Kasumi-1 (cell line): ENCODE measurements around the gene CHSY3.
A peak's percentile ranks its signal among the peaks of the same experiment; 100 is the strongest.
"Not testable (repeated sequence)": the region's sequence is repeated elsewhere in the genome, so short reads cannot be mapped to it uniquely, and the experiment has no call there.

Experiments
- DNase-seq, 2 experiments: peaks; one replicate each; lab custom pipeline; 2025; lab: John Stamatoyannopoulos, UW

The CHSY3 gene

GRCh38 chr5:130164966-130165365 is 260.7 kb downstream of the CHSY3 start:
- DNase-seq: no peak

- DNase-seq: no peak
Observed at GRCh38 chr5:130166839-130167490, 262.7 kb downstream of the CHSY3 start.

DNA sequence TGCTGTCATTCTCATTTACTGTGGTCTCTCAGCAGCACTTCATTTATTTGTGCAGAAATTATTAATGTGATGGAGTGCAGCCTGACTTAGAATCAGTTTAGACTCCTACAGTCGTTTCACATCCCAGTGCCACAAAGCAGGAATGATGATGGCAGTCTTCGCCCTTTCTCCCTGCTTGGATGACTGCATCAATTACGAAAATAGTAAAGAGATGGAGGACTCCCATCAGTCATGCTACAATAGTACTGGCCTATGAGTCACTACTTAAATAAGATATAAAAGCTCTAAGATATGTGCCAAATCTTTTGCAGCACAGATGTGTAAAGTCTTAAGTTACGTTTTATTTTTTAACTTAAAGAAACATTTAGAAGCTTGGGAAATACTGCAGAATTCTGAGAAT is 263.9 kb downstream of the CHSY3 start:
- no peak for DNase-seq

DNA sequence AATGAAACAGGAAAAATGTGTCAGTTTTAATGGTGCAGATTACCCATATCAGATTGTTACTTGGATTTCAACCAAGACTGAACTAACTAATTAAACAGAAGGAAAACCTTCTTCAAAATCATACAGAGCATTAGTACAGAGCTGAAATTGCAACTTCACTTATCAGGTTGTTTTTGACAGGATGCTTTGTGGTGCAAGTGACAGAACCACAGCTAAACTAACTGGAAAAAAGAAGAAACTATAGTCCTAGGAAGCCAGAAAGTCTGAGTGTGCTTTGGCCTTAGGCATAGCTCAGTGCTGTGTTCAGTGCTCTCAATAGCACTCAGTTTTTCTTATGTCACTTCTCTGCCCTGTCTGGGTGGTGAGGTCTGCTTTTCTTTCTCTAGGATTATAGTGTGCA is 267.4 kb downstream of the CHSY3 start:
- DNase-seq: peak; percentile 3 to 16

DNA sequence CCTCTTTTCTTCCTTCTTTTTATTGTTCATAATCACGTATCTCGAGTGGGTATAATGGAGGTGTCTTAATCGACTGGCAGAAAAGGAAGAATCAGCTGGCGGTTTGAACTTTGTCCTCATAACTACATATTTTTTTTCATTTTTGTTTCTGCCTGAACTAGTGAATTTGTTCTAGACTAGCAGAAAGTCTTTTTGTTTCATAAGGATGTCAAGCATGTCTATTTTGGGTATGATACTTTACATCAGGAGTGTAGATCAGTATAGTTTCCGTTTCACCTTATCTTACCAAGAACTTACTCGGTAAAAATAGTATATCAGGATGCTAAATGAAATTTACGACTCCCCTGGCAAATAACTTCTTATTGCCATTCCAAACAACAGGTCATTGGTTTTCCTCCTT is 278.9 kb downstream of the CHSY3 start:
- no peak for DNase-seq

DNA sequence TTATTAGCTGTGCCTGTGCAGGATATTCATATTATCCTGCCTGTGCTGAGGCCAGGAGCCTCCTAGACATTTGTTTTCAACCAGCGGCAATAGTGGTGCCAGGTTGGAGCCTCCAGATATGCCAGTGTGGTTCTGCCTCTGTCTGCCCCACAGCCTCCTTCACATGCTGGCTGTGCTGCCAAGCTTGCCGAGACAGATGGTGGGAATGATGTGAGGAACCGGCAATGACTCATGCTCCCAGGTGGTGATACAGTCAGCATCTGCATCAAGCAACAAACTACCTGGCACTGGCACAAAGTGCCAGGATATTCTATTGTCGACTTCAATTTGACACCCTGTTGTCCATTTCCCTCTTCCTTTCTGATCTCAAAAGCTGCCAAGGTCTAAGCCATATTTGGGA is 285.7 kb downstream of the CHSY3 start:
- DNase-seq: no peak

DNA sequence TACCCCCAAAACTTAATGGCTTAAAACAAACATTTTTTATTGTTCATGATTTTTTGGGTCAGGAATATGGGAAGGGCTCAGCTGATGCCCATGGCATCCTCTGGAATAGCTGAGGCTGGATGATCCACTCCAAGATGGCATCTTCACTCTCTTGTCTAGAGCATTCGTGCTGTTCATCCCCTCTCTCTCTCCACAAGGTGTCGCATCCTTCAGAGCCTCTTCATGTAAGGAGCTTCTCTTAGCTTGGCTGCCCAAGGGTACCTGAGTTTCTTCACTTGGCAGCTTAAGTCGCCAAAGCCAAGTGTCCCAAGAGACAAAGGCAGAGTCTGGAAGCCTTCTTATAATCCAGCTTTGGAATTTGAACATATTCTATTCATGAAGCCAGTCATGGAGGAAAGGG is 294.7 kb downstream of the CHSY3 start:
- DNase-seq: no peak

DNA sequence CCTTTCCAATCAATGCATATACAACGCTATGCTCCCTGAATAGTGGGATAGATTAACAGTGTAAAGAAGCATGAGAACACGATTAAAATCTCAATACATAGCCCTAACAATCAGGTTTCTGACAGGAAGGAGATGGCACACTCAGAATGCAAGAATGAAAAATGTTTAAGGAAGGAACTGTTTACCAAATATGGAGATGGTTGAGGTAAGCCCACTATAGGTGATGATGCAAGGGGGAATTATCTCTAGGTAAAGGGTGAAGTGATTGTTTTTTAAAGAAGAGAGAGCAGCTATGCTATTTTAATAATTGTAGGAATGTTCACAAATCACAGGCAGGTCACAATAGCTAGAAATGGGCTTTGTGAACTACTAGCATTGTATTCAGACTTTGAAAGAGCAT is 302.4 kb downstream of the CHSY3 start:
- no peak for DNase-seq

- DNase-seq: no peak
Observed at GRCh38 chr5:130213607-130214006, 309.3 kb downstream of the CHSY3 start.

- DNase-seq: no peak
Observed at GRCh38 chr5:130216286-130216685, 312.0 kb downstream of the CHSY3 start.

- no peak for DNase-seq
Observed at GRCh38 chr5:130222573-130222972, 318.3 kb downstream of the CHSY3 start.

DNA sequence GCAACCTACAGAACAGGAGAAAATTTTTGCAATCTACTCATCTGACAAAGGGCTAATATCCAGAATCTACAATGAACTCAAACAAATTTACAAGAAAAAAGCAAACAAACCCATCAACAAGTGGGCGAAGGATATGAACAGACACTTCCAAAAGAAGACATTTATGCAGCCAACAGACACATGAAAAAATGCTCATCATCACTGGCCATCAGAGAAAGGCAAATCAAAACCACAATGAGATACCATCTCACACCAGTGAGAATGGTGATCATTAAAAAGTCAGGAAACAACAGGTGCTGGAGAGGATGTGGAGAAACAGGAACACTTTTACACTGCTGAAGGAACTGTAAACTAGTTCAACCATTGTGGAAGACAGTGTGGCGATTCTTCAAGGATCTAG is 322.3 kb downstream of the CHSY3 start:
- not testable (repeated sequence) for DNase-seq

- DNase-seq: no peak
Observed at GRCh38 chr5:130227699-130228098, 323.4 kb downstream of the CHSY3 start.

DNA sequence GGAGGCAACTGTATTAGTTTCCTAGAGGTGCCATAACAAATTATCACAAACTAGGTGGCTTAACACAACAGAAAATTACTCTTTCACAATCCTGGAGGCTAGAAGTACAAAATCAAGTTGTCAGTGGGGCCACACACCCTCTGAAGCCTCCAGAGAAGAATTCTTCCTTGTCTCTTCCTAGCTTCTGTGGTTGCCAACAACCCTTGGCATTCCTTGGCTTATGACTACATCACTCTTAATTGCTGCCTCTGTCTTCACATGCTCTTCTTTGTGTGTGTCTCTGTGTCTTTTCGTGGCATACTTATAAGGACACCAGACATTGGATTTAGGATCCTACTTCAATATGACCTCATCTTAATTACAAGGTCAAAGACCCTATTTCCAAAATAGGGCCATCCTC is 327.5 kb downstream of the CHSY3 start:
- DNase-seq: no peak

- DNase-seq: no peak
Observed at GRCh38 chr5:130234816-130235215, 330.6 kb downstream of the CHSY3 start.
